Loucy (cell line): Measurements from ENCODE around the gene CCL21.

Experiments
- H2AFZ ChIP-seq: fragments of 200-600 bp; sonication (generic); 2 replicates; pipeline ENCODE4 v1.6.0; 2016; ENCODE audit warnings: antibody characterized with exemption, mild to moderate bottlenecking, low read length, moderate library complexity
- H3F3A ChIP-seq: fragments of 200-600 bp; 2 replicates; pipeline ENCODE4 v1.6.0; 2016; ENCODE audit warnings: antibody characterized with exemption, low read depth, mild to moderate bottlenecking
- H3K27me3 ChIP-seq: fragments of 200-600 bp; sonication (generic); 2 replicates; pipeline ENCODE4 v1.6.1; 2014; ENCODE audit warnings: low read length, mild to moderate bottlenecking; ENCODE audit not compliant: insufficient read depth, poor library complexity, severe bottlenecking
- H3K36me3 ChIP-seq: fragments of 200-600 bp; sonication (generic); 2 replicates; pipeline ENCODE4 v1.6.1; 2016; ENCODE audit warnings: low read length; ENCODE audit not compliant: insufficient read depth
- H3K4me1 ChIP-seq: fragments of 200-600 bp; sonication (generic); 2 replicates; pipeline ENCODE4 v1.5.1; 2014; ENCODE audit warnings: low read length, mild to moderate bottlenecking; ENCODE audit not compliant: insufficient read depth, poor library complexity, severe bottlenecking
- H3K4me2 ChIP-seq: fragments of 200-600 bp; sonication (generic); 2 replicates; pipeline ENCODE4 v1.6.0; 2014; ENCODE audit warnings: antibody characterized with exemption, low read length, low read depth, mild to moderate bottlenecking; ENCODE audit not compliant: poor library complexity, severe bottlenecking
- H3K4me3 ChIP-seq: fragments of 200-600 bp; sonication (generic); 2 replicates; pipeline ENCODE4 v1.5.1; 2014; ENCODE audit warnings: low read length, mild to moderate bottlenecking, mixed read lengths; ENCODE audit not compliant: poor library complexity, severe bottlenecking
- H3K79me2 ChIP-seq: fragments of 200-600 bp; sonication (generic); 2 replicates; pipeline ENCODE4 v1.6.1; 2014; ENCODE audit warnings: low read length; ENCODE audit not compliant: insufficient read depth
- H3K9ac ChIP-seq: fragments of 200-600 bp; sonication (generic); 2 replicates; pipeline ENCODE4 v1.6.0; 2014; ENCODE audit warnings: mild to moderate bottlenecking, low read depth, low read length, moderate library complexity; ENCODE audit not compliant: poor library complexity, severe bottlenecking
- H3K9me2 ChIP-seq: fragments of 200-600 bp; sonication (generic); replicated peaks from 2 replicates; pipeline ENCODE4 v1.6.1; 2016; ENCODE audit warnings: low read depth, low read length, mixed read lengths
- H3K9me3 ChIP-seq: fragments of 200-600 bp; sonication (generic); 2 replicates; pipeline ENCODE4 v1.6.1; 2014; ENCODE audit warnings: mild to moderate bottlenecking, antibody characterized with exemption, low read length, low read depth; ENCODE audit not compliant: insufficient read depth
- H4K20me1 ChIP-seq: fragments of 200-600 bp; sonication (generic); 2 replicates; pipeline ENCODE4 v1.6.0; 2014; ENCODE audit warnings: antibody characterized with exemption, low read length, mild to moderate bottlenecking; ENCODE audit not compliant: insufficient read depth, poor library complexity, severe bottlenecking
- CTCF ChIP-seq: fragments of 200-600 bp; sonication (generic); conservative IDR thresholded peaks from 2 replicates; pipeline ENCODE4 v1.5.1; 2014; ENCODE audit warnings: mild to moderate bottlenecking, antibody characterized with exemption, low read length
- EZH2phosphoT487 ChIP-seq: fragments of 200-600 bp; IDR thresholded peaks from 2 replicates; pipeline ENCODE4 v1.6.1; 2018; ENCODE audit warnings: antibody characterized with exemption, mild to moderate bottlenecking, moderate library complexity, borderline replicate concordance

Gene CCL21

GRCh38 chr9:34714007-34714406, 4.1 kb upstream of the CCL21 start:
- no peak overlapping the region for H2AFZ ChIP-seq
- no peak overlapping the region for H3K4me3 ChIP-seq
- no peaks in the 10 kb centered on the region for H3K9me3 ChIP-seq
- no peak overlapping the region for H3K9ac ChIP-seq
- H3K9me2 ChIP-seq: no peaks in the 10 kb centered on the region
- no peaks in the 10 kb centered on the region for H3F3A ChIP-seq
- H3K27me3 ChIP-seq: no peaks in the 10 kb centered on the region
- no peaks in the 10 kb centered on the region for H3K79me2 ChIP-seq
- no peaks in the 10 kb centered on the region for H3K36me3 ChIP-seq
- H4K20me1 ChIP-seq: no peaks in the 10 kb centered on the region
- no peak overlapping the region for H3K4me2 ChIP-seq
- no peak for TF ChIP-seq EZH2phosphoT487
- TF ChIP-seq CTCF: no peak
- H3K4me1 ChIP-seq: no peaks in the 10 kb centered on the region

- no peak overlapping the region for H3K4me2 ChIP-seq
- no peaks in the 10 kb centered on the region for H3K9me3 ChIP-seq
- no peaks in the 10 kb centered on the region for H3K36me3 ChIP-seq
- no peaks in the 10 kb centered on the region for H3K79me2 ChIP-seq
- no peak overlapping the region for H3K9ac ChIP-seq
- no peaks in the 10 kb centered on the region for H3K4me1 ChIP-seq
- H3K27me3 ChIP-seq: no peaks in the 10 kb centered on the region
- no peaks in the 10 kb centered on the region for H3F3A ChIP-seq
- no peak overlapping the region for H2AFZ ChIP-seq
- no peak overlapping the region for H3K4me3 ChIP-seq
- H4K20me1 ChIP-seq: no peaks in the 10 kb centered on the region
- H3K9me2 ChIP-seq: no peaks in the 10 kb centered on the region
- no peak for TF ChIP-seq EZH2phosphoT487
- no peak for TF ChIP-seq CTCF
These were observed 2.2 kb upstream of the CCL21 start for GRCh38 chr9:34712140-34712539.

GRCh38 chr9:34709196-34709978, 549 bp downstream of the CCL21 start:
- Histone ChIP-seq H4K20me1 (no peaks in the 10 kb centered on the region), H3K79me2 (no peaks in the 10 kb centered on the region), H3K9me2 (no peaks in the 10 kb centered on the region), H3K9ac (no peak overlapping the region), H3K27me3 (no peaks in the 10 kb centered on the region), H3K4me1 (no peaks in the 10 kb centered on the region), H3K4me2 (no peak overlapping the region), H3K9me3 (no peaks in the 10 kb centered on the region), H3K36me3 (no peaks in the 10 kb centered on the region), H3F3A (no peaks in the 10 kb centered on the region), H2AFZ (no peak overlapping the region), H3K4me3 (no peak overlapping the region)
- TF ChIP-seq CTCF (no peak), EZH2phosphoT487 (no peak)
